Fibroblast of villous mesenchyme (primary cell): Measurements from ENCODE around the gene SLC35B1. TPM values are rescaled to one million over a fixed set of nuclear protein-coding genes. Genes with fewer than 3 reads are reported as not detected.
A peak's percentile ranks its signal among the peaks of the same experiment; 100 is the strongest.

ENCODE experiments used
- DNase-seq: peaks from one replicate; pipeline ENCODE4 v3.0.0-alpha.2; 2010; ENCODE audit warnings: low read depth
- H3K4me3 ChIP-seq: 2 replicates; pipeline ENCODE4 v1.5.1; 2011; ENCODE audit warnings: low read depth, mild to moderate bottlenecking, low read length
- total RNA-seq: library from RNA; depleted of rRNA; stranded (reverse); fragments of >200 nt; gene quantifications from 2 replicates; pipeline ENCODE4 v1.2.3, GENCODE V29; 2012
- TF ChIP-seq, protein P1 (sequence below): IDR thresholded peaks from 2 replicates; pipeline ENCODE4 v1.5.1; 2012; ENCODE audit warnings: low read depth, mild to moderate bottlenecking, low read length; ENCODE audit not compliant: insufficient read depth

Gene SLC35B1
- total RNA-seq, 1 donor = 61.3 TPM

DNA sequence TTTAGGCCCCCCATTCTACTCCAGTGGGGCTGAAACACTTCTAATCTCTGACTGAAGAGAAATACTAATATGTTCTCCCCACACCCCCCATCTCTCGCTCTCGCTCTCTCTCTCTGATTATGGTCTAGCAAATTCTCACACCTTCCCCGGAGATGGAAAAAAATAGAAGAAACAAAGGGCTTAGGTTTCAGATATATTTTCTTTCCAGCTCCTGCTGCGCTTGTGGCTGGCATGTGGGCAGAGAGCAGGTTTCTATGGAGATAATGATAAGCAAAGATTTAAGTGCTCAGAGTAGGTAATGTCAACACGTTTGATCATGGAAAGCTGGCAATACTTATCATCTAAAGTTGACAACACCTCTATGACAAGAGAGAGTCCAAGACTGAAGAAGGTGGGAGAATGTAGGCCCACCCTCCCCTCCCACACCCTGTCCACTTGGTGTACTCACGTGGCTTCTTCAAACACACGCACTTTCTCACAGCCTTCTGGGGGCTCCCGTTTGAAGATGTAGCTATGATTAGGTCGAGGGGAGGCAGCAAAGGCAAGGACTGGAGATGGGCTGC lies 8.0 kb upstream of the SLC35B1 start:
- no peak for DNase-seq
- no peak overlapping the region for H3K4me3 ChIP-seq
- TF ChIP-seq, protein P1, sequence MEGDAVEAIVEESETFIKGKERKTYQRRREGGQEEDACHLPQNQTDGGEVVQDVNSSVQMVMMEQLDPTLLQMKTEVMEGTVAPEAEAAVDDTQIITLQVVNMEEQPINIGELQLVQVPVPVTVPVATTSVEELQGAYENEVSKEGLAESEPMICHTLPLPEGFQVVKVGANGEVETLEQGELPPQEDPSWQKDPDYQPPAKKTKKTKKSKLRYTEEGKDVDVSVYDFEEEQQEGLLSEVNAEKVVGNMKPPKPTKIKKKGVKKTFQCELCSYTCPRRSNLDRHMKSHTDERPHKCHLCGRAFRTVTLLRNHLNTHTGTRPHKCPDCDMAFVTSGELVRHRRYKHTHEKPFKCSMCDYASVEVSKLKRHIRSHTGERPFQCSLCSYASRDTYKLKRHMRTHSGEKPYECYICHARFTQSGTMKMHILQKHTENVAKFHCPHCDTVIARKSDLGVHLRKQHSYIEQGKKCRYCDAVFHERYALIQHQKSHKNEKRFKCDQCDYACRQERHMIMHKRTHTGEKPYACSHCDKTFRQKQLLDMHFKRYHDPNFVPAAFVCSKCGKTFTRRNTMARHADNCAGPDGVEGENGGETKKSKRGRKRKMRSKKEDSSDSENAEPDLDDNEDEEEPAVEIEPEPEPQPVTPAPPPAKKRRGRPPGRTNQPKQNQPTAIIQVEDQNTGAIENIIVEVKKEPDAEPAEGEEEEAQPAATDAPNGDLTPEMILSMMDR = no peak

DNA sequence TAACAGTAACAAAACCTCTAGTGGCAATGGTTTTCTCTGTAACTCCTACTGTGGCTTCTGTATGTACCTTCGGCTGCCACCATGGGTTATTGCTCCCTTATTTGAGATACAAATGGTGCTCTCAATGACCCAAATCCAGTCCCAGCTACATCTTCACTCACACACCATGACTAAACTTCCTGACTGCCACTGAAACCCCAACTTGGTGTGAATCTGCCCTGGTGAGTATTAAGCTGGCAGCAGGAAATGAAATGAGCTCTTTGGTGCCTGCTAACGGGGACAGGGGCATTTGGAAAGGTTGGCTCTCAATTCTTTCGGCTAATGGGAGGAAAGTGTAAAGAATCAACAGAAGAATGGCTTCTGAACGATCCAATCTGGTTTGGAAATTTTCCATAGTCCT lies 7.5 kb upstream of the SLC35B1 start:
- H3K4me3 ChIP-seq = no peak overlapping the region
- no peak for DNase-seq
- TF ChIP-seq, protein P1 = no peak

DNA sequence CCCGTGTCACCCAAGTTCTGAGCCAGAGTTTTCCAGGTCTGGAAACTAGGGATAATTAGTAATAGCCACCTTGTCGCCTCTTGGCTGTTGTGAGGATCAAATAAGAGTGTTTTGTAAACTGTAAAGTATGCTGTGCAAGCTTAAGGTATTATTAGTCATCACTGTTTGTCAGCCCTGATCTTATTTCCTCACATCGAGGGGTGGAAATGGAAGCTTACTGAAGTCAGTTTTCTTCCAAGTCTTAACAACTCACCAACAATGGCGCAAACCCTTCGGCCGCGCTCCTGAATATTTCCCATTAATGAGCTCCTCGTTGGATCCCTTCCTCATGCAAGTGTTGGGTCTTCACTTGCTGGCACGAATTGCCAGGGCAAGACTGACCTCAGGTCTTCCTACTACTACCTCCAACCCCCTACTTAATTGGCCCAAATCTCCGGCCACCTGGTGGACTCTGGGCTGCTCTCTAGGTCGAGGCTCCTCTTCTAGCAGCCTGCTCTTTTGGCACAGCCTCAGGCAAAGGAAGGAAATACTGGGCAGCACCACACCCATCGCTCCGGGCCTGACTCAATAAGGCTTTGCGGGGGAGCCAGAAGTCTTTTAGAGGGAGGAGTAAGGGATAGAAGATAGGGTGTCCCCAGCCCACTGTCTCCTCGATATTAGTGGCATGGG lies 885 bp upstream of the SLC35B1 start:
- DNase-seq = no peak
- TF ChIP-seq, protein P1 = no peak
- H3K4me3 ChIP-seq = peak overlapping the region; percentile 97

DNA sequence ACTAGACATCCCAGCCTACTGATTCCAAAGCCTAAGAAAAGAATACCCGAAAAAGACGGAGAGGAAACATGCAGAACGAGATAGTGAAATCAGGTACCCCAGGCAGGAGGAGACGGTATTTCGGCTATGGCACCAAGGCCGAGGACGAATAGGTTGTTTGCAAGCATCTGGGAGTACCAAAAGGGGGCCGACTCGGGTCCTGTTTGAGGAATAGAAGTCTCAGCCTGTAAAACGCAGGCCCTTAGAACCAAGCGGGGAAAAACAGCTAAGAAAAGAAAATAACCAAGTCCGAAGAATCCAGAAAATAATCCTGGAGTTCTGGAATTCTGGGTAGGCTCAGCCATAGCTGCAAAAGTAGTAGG lies 537 bp downstream of the SLC35B1 start:
- peak; percentile 14 for DNase-seq
- TF ChIP-seq, protein P1 = no peak
- H3K4me3 ChIP-seq = peak overlapping the region; percentile 97

DNA sequence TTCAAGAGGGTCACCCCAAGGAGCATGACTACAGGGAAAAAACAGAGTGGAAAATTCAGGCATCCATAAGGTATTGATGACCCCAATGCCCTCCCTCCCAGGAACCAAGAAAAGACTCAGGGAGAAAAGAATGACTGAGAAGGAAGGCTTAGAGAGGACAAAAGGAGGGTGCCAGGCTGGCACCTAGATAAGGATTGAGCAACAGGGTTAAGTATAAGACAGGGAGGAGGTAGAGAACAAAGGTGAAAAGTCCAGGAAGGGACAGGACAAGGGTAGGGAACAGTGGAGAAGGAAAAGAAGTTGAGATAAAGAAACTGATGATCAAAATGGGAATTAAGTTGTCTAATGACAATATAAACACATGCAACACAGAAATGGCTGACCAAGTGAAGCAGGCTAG lies 2.5 kb downstream of the SLC35B1 start:
- no peak overlapping the region for H3K4me3 ChIP-seq
- no peak for DNase-seq
- TF ChIP-seq, protein P1 = no peak

DNA sequence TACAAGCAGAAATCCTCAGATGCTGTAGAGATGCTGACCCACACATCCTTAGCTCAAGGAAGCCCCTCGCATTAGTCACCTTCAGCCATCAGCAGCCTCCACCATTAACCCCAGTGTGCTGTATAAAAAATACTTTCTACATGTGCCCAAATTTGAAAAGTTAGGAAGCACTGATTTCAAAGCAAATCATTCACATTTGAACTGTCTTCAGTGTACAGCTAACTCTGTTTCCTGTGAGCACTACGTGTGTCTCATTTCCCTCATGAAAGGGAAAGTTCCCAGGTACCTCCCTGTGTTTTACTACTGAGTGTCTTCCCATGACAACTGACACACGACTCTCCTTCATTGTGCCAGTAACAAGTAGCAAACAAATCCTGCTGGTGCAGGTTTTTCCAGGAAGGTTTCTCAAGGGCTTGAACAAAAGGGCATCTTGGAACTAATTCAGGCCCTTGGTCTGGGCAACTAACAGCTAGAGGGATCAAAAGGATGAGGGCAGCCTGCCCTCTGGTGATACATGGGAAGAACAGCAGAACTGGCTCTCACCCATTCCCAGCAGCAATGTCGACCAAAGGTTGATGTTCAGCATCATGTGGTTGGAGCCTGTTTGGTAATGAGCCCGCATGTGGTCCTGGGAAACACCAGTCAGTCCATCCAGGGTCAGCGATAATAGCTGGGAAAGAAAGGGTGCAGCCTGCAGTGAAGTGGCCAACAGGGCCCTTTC lies 4.0 kb downstream of the SLC35B1 start:
- TF ChIP-seq, protein P1 = peak; percentile 57
- H3K4me3 ChIP-seq = no peak overlapping the region
- peak; percentile 46 for DNase-seq
